Fibroblast of lung (primary cell): ENCODE measurements around the gene FLNA.
"Not testable (repeated sequence)": the region's sequence is repeated elsewhere in the genome, so short reads cannot be mapped to it uniquely, and the experiment has no call there.

Experiments
- CTCF ChIP-seq, 2 donors: IDR thresholded peaks in 1 of 2; conservative IDR thresholded peaks in 1 of 2; 1 replicate in 1 of 2; 2 replicates in 1 of 2; pipeline ENCODE4 v1.5.1; 2011 to 2012; ENCODE audit warnings: low read length in 2 of 2, control low read depth in 1 of 2, inconsistent platforms in 1 of 2, low read depth in 1 of 2, mild to moderate bottlenecking in 1 of 2
- EZH2 ChIP-seq: IDR thresholded peaks from 2 replicates; pipeline ENCODE4 v1.5.1; 2012; ENCODE audit warnings: low read length, control low read depth, mild to moderate bottlenecking; ENCODE audit errors: missing control alignments

GRCh38 chrX:154400369-154400817 lies 26.0 kb upstream of the FLNA start:
- TF ChIP-seq CTCF (conservative IDR thresholded peaks at IDR 0.05 in 1 of 2, IDR thresholded peaks at IDR 0.05 in 1 of 2; ENCODE audit: low read depth in 1 of 2, low read length in 2 of 2); EZH2: not testable (repeated sequence)
